Thyroid gland (tissue), 4 donors: ENCODE data around the gene UGT1A10.

Experiments
- POLR2A ChIP-seq, 2 donors: fragments of 450-650 bp; IDR thresholded peaks; one replicate each; pipeline ENCODE4 v1.6.1; 2017; ENCODE audit warnings: antibody characterized with exemption in 2 of 2, mild to moderate bottlenecking in 2 of 2, moderate library complexity in 1 of 2
- TF ChIP-seq, protein P1 (sequence below), 6 experiments: fragments of 200-600 bp in 3 of 6; fragments of 450-650 bp in 3 of 6; sonication (generic) in 3 of 6; IDR thresholded peaks; one replicate each; pipeline ENCODE4 v1.5.1; 2016 to 2019; ENCODE audit warnings: antibody characterized with exemption in 6 of 6, mild to moderate bottlenecking in 2 of 6, inconsistent platforms in 1 of 6, moderate library complexity in 1 of 6

DNA sequence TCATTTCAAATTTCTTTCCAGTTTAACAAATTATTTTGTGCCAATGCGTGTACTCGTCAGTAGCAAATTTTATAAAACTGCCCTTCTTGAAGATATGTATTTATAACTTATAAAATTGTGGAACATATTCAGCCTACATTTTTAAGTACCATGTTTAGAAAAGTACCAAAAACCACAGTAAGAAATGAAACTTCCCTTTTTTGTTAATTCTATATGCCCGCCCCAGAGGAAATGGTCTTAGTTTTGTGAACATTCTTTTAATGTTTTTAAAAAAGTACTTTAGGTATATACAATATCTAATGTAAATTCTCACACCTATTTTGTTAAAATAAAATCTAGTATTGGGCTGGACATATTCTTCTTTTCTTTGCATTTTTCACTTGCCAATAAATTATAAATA, 36.6 kb downstream of the UGT1A10 start:
- TF ChIP-seq, protein P1, sequence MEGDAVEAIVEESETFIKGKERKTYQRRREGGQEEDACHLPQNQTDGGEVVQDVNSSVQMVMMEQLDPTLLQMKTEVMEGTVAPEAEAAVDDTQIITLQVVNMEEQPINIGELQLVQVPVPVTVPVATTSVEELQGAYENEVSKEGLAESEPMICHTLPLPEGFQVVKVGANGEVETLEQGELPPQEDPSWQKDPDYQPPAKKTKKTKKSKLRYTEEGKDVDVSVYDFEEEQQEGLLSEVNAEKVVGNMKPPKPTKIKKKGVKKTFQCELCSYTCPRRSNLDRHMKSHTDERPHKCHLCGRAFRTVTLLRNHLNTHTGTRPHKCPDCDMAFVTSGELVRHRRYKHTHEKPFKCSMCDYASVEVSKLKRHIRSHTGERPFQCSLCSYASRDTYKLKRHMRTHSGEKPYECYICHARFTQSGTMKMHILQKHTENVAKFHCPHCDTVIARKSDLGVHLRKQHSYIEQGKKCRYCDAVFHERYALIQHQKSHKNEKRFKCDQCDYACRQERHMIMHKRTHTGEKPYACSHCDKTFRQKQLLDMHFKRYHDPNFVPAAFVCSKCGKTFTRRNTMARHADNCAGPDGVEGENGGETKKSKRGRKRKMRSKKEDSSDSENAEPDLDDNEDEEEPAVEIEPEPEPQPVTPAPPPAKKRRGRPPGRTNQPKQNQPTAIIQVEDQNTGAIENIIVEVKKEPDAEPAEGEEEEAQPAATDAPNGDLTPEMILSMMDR (IDR thresholded peaks at IDR 0.05) = no peak
- no peak for TF ChIP-seq POLR2A (IDR thresholded peaks at IDR 0.05)
